ENCODE measurements around the gene C1GALT1. TPM values are rescaled to one million over a fixed set of nuclear protein-coding genes. Genes with fewer than 3 reads are reported as not detected.

C1GALT1 gene
- total and polyA plus RNA-seq, 2 donors, result 12.7 to 28.9 TPM

- Histone ChIP-seq H3K27ac (ENCODE audit: low read depth in 1 of 2, low read length in 1 of 2) (no peak overlapping the region), H3K27me3 (ENCODE audit: control insufficient read depth in 2 of 2, insufficient read depth in 1 of 2, low read length in 1 of 2) (no peaks in the 10 kb centered on the region), H3K9me3 (ENCODE audit: control insufficient read depth in 2 of 2, insufficient read depth in 1 of 2, low read length in 1 of 2) (no peaks in the 10 kb centered on the region), H3K36me3 (ENCODE audit: control insufficient read depth in 2 of 2, insufficient read depth in 2 of 2, low read length in 1 of 2) (peaks cover 13 to 23% of the 10 kb centered on the region in 2 donors), H3K4me1 (ENCODE audit: control insufficient read depth in 2 of 2, insufficient read depth in 2 of 2, low read length in 2 of 2) (no peaks in the 10 kb centered on the region), H3K4me3 (ENCODE audit: low read length in 2 of 2) (no peak overlapping the region)
- DNase-seq (ENCODE audit: low read depth in 6 of 9, low spot score in 9 of 9), result no peak
These were observed 36.9 kb downstream of the C1GALT1 start for GRCh38 chr7:7219216-7219615.

GRCh38 chr7:7220821-7221220 is 38.5 kb downstream of the C1GALT1 start:
- 81% methylated on average over 3 of the region's 3 CpGs for WGBS
- H3K27ac ChIP-seq (ENCODE audit: low read depth in 1 of 2, low read length in 1 of 2), result no peak overlapping the region
- DNase-seq (ENCODE audit: low read depth in 6 of 9, low spot score in 9 of 9), result no peak
- H3K4me1 ChIP-seq (ENCODE audit: control insufficient read depth in 2 of 2, insufficient read depth in 2 of 2, low read length in 2 of 2), result no peaks in the 10 kb centered on the region
- no peaks in the 10 kb centered on the region for H3K9me3 ChIP-seq (ENCODE audit: control insufficient read depth in 2 of 2, insufficient read depth in 1 of 2, low read length in 1 of 2)
- no peak overlapping the region for H3K4me3 ChIP-seq (ENCODE audit: low read length in 2 of 2)
- peaks cover 7 to 20% of the 10 kb centered on the region in 2 donors for H3K36me3 ChIP-seq (ENCODE audit: control insufficient read depth in 2 of 2, insufficient read depth in 2 of 2, low read length in 1 of 2)
- no peaks in the 10 kb centered on the region for H3K27me3 ChIP-seq (ENCODE audit: control insufficient read depth in 2 of 2, insufficient read depth in 1 of 2, low read length in 1 of 2)

GRCh38 chr7:7221599-7222038 is 39.3 kb downstream of the C1GALT1 start:
- peaks cover 0 to 12% of the 10 kb centered on the region in 2 donors for H3K36me3 ChIP-seq (ENCODE audit: control insufficient read depth in 2 of 2, insufficient read depth in 2 of 2, low read length in 1 of 2)
- H3K27ac ChIP-seq (ENCODE audit: low read depth in 1 of 2, low read length in 1 of 2), result no peak overlapping the region
- no peaks in the 10 kb centered on the region for H3K27me3 ChIP-seq (ENCODE audit: control insufficient read depth in 2 of 2, insufficient read depth in 1 of 2, low read length in 1 of 2)
- 97% methylated on average over 2 of the region's 2 CpGs for WGBS
- no peak for DNase-seq (ENCODE audit: low read depth in 6 of 9, low spot score in 9 of 9)
- H3K4me1 ChIP-seq (ENCODE audit: control insufficient read depth in 2 of 2, insufficient read depth in 2 of 2, low read length in 2 of 2), result no peaks in the 10 kb centered on the region
- H3K9me3 ChIP-seq (ENCODE audit: control insufficient read depth in 2 of 2, insufficient read depth in 1 of 2, low read length in 1 of 2), result no peaks in the 10 kb centered on the region
- H3K4me3 ChIP-seq (ENCODE audit: low read length in 2 of 2), result no peak overlapping the region

- Histone ChIP-seq H3K9me3 (ENCODE audit: control insufficient read depth in 2 of 2, insufficient read depth in 1 of 2, low read length in 1 of 2) (no peaks in the 10 kb centered on the region), H3K27me3 (ENCODE audit: control insufficient read depth in 2 of 2, insufficient read depth in 1 of 2, low read length in 1 of 2) (no peaks in the 10 kb centered on the region), H3K4me3 (ENCODE audit: low read length in 2 of 2) (no peak overlapping the region), H3K36me3 (ENCODE audit: control insufficient read depth in 2 of 2, insufficient read depth in 2 of 2, low read length in 1 of 2) (peaks cover 0 to under 1% of the 10 kb centered on the region in 2 donors), H3K4me1 (ENCODE audit: control insufficient read depth in 2 of 2, insufficient read depth in 2 of 2, low read length in 2 of 2) (no peaks in the 10 kb centered on the region), H3K27ac (ENCODE audit: low read depth in 1 of 2, low read length in 1 of 2) (no peak overlapping the region)
- WGBS, result 97% methylated on average over 2 of the region's 2 CpGs
- DNase-seq (ENCODE audit: low read depth in 6 of 9, low spot score in 9 of 9), result no peak
These were observed 40.9 kb downstream of the C1GALT1 start for GRCh38 chr7:7223250-7223649.

- Histone ChIP-seq H3K27ac (ENCODE audit: low read depth in 1 of 2, low read length in 1 of 2) (no peak overlapping the region), H3K9me3 (ENCODE audit: control insufficient read depth in 2 of 2, insufficient read depth in 1 of 2, low read length in 1 of 2) (no peaks in the 10 kb centered on the region), H3K27me3 (ENCODE audit: control insufficient read depth in 2 of 2, insufficient read depth in 1 of 2, low read length in 1 of 2) (no peaks in the 10 kb centered on the region), H3K4me1 (ENCODE audit: control insufficient read depth in 2 of 2, insufficient read depth in 2 of 2, low read length in 2 of 2) (no peaks in the 10 kb centered on the region), H3K4me3 (ENCODE audit: low read length in 2 of 2) (no peak overlapping the region), H3K36me3 (ENCODE audit: control insufficient read depth in 2 of 2, insufficient read depth in 2 of 2, low read length in 1 of 2) (no peaks in the 10 kb centered on the region)
- DNase-seq (ENCODE audit: low read depth in 6 of 9, low spot score in 9 of 9), result no peak
- 98% methylated on average over 5 of the region's 5 CpGs for WGBS
These were observed 44.1 kb downstream of the C1GALT1 start for GRCh38 chr7:7226407-7226806.

- DNase-seq (ENCODE audit: low read depth in 6 of 9, low spot score in 9 of 9), result no peak
- WGBS, result 72% methylated on average over 2 of the region's 2 CpGs
- Histone ChIP-seq H3K27me3 (ENCODE audit: control insufficient read depth in 2 of 2, insufficient read depth in 1 of 2, low read length in 1 of 2) (no peaks in the 10 kb centered on the region), H3K9me3 (ENCODE audit: control insufficient read depth in 2 of 2, insufficient read depth in 1 of 2, low read length in 1 of 2) (no peaks in the 10 kb centered on the region), H3K4me1 (ENCODE audit: control insufficient read depth in 2 of 2, insufficient read depth in 2 of 2, low read length in 2 of 2) (no peaks in the 10 kb centered on the region), H3K27ac (ENCODE audit: low read depth in 1 of 2, low read length in 1 of 2) (no peak overlapping the region), H3K4me3 (ENCODE audit: low read length in 2 of 2) (no peak overlapping the region), H3K36me3 (ENCODE audit: control insufficient read depth in 2 of 2, insufficient read depth in 2 of 2, low read length in 1 of 2) (no peaks in the 10 kb centered on the region)
These were observed 46.1 kb downstream of the C1GALT1 start for GRCh38 chr7:7228472-7228871.

GRCh38 chr7:7228967-7229366 is 46.6 kb downstream of the C1GALT1 start:
- no peak for DNase-seq (ENCODE audit: low read depth in 6 of 9, low spot score in 9 of 9)
- Histone ChIP-seq H3K27ac (ENCODE audit: low read depth in 1 of 2, low read length in 1 of 2) (no peak overlapping the region), H3K27me3 (ENCODE audit: control insufficient read depth in 2 of 2, insufficient read depth in 1 of 2, low read length in 1 of 2) (no peaks in the 10 kb centered on the region), H3K9me3 (ENCODE audit: control insufficient read depth in 2 of 2, insufficient read depth in 1 of 2, low read length in 1 of 2) (no peaks in the 10 kb centered on the region), H3K4me3 (ENCODE audit: low read length in 2 of 2) (no peak overlapping the region), H3K36me3 (ENCODE audit: control insufficient read depth in 2 of 2, insufficient read depth in 2 of 2, low read length in 1 of 2) (no peaks in the 10 kb centered on the region), H3K4me1 (ENCODE audit: control insufficient read depth in 2 of 2, insufficient read depth in 2 of 2, low read length in 2 of 2) (no peaks in the 10 kb centered on the region)
- 96% methylated on average over 1 of the region's 1 CpG for WGBS

- peak in 1 of 9 donors; percentile 10 for DNase-seq (ENCODE audit: low read depth in 6 of 9, low spot score in 9 of 9)
- Histone ChIP-seq H3K4me3 (ENCODE audit: low read length in 2 of 2) (no peak overlapping the region), H3K27ac (ENCODE audit: low read depth in 1 of 2, low read length in 1 of 2) (no peak overlapping the region), H3K36me3 (ENCODE audit: control insufficient read depth in 2 of 2, insufficient read depth in 2 of 2, low read length in 1 of 2) (peaks cover under 1 to 6% of the 10 kb centered on the region in 2 donors), H3K4me1 (ENCODE audit: control insufficient read depth in 2 of 2, insufficient read depth in 2 of 2, low read length in 2 of 2) (no peaks in the 10 kb centered on the region), H3K9me3 (ENCODE audit: control insufficient read depth in 2 of 2, insufficient read depth in 1 of 2, low read length in 1 of 2) (no peaks in the 10 kb centered on the region), H3K27me3 (ENCODE audit: control insufficient read depth in 2 of 2, insufficient read depth in 1 of 2, low read length in 1 of 2) (no peaks in the 10 kb centered on the region)
- 97% methylated on average over 1 of the region's 1 CpG for WGBS
These were observed 48.7 kb downstream of the C1GALT1 start for GRCh38 chr7:7231000-7231399.

- Histone ChIP-seq H3K9me3 (ENCODE audit: control insufficient read depth in 2 of 2, insufficient read depth in 1 of 2, low read length in 1 of 2) (no peaks in the 10 kb centered on the region), H3K4me1 (ENCODE audit: control insufficient read depth in 2 of 2, insufficient read depth in 2 of 2, low read length in 2 of 2) (no peaks in the 10 kb centered on the region), H3K27me3 (ENCODE audit: control insufficient read depth in 2 of 2, insufficient read depth in 1 of 2, low read length in 1 of 2) (no peaks in the 10 kb centered on the region), H3K36me3 (ENCODE audit: control insufficient read depth in 2 of 2, insufficient read depth in 2 of 2, low read length in 1 of 2) (peaks cover 4 to 10% of the 10 kb centered on the region in 2 donors), H3K4me3 (ENCODE audit: low read length in 2 of 2) (no peak overlapping the region), H3K27ac (ENCODE audit: low read depth in 1 of 2, low read length in 1 of 2) (no peak overlapping the region)
- WGBS, result 99% methylated on average over 3 of the region's 3 CpGs
- no peak for DNase-seq (ENCODE audit: low read depth in 6 of 9, low spot score in 9 of 9)
These were observed 49.5 kb downstream of the C1GALT1 start for GRCh38 chr7:7231865-7232264.

- 98% methylated on average over 3 of the region's 3 CpGs for WGBS
- H3K27ac ChIP-seq (ENCODE audit: low read depth in 1 of 2, low read length in 1 of 2), result no peak overlapping the region
- no peaks in the 10 kb centered on the region for H3K27me3 ChIP-seq (ENCODE audit: control insufficient read depth in 2 of 2, insufficient read depth in 1 of 2, low read length in 1 of 2)
- H3K9me3 ChIP-seq (ENCODE audit: control insufficient read depth in 2 of 2, insufficient read depth in 1 of 2, low read length in 1 of 2), result no peaks in the 10 kb centered on the region
- no peak overlapping the region for H3K4me3 ChIP-seq (ENCODE audit: low read length in 2 of 2)
- DNase-seq (ENCODE audit: low read depth in 6 of 9, low spot score in 9 of 9), result no peak
- peaks cover 15 to 22% of the 10 kb centered on the region in 2 donors for H3K36me3 ChIP-seq (ENCODE audit: control insufficient read depth in 2 of 2, insufficient read depth in 2 of 2, low read length in 1 of 2)
- H3K4me1 ChIP-seq (ENCODE audit: control insufficient read depth in 2 of 2, insufficient read depth in 2 of 2, low read length in 2 of 2), result no peaks in the 10 kb centered on the region
These were observed 53.0 kb downstream of the C1GALT1 start for GRCh38 chr7:7235347-7235746.
